Inflammatory macrophage treated with lipopolysaccharide for 4 hours (primary cell): Measurements from ENCODE around the gene TRIM27.
A peak's percentile ranks its signal among the peaks of the same experiment; 100 is the strongest.
"Not testable (repeated sequence)": the region's sequence is repeated elsewhere in the genome, so short reads cannot be mapped to it uniquely, and the experiment has no call there.

Experiments used
- DNase-seq: peaks from one replicate; pipeline ENCODE4 v3.0.0-alpha.2; 2020

Gene TRIM27

GRCh38 chr6:28941684-28942448 lies 18.1 kb upstream of the TRIM27 start:
- no peak for DNase-seq

DNA sequence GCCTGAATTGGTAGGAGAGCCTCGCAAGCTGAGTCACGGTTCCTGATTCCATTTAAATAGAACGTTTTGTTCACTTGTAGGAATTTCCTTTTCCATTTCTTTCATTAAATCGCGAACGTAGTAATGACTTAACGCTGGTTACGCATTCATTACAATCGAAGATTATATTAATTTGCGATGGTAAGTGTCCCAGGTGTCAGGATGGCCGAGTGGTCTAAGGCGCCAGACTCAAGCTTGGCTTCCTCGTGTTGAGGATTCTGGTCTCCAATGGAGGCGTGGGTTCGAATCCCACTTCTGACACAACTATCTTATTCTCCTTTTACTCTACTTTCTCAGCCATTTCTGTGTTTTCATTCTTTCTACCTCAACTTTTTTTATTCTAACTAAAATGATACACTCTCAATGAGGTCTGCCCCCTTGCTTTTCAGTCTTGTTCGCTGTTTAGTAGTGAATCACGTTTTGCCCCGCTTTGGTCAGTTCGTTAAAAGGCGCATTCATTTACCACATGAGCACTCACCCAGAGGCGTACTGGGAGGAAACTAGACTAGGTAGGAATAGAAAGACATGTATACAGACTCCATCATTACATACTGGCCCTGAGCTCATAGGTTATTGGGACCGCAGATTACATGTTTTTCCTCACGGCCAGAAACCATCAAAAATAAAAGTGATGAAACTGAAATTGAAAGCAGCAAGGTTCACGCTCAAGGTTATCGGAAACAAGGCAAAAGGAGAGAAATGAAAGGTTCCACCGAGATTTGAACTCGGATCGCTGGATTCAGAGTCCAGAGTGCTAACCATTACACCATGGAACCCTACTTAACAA lies 17.3 kb upstream of the TRIM27 start:
- DNase-seq = peak; percentile 87

GRCh38 chr6:28940294-28940857 lies 16.6 kb upstream of the TRIM27 start:
- DNase-seq = no peak

DNA sequence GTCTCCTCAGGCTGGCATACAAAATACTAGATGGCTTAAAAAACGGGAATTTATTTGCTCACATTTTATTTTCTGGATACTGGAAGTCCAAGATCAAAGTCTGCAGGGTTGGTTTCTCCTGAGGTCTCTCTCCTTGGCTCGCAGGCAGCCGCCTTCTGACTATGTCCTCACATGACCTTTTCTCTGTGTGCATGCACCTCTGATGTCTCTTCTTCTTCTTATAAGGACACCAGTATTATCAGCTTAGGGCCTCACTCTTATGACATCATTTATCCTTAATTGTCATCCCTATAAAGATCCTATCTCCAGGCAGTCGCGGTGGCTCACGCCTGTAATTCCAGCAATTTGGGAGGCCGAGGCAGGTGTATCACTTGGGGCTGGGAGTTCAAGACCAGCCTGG lies 9.3 kb upstream of the TRIM27 start:
- DNase-seq = no peak

- DNase-seq = no peak
These were observed 6.3 kb upstream of the TRIM27 start for GRCh38 chr6:28929887-28930620.

GRCh38 chr6:28929339-28929738 lies 5.6 kb upstream of the TRIM27 start:
- not testable (repeated sequence) for DNase-seq

DNA sequence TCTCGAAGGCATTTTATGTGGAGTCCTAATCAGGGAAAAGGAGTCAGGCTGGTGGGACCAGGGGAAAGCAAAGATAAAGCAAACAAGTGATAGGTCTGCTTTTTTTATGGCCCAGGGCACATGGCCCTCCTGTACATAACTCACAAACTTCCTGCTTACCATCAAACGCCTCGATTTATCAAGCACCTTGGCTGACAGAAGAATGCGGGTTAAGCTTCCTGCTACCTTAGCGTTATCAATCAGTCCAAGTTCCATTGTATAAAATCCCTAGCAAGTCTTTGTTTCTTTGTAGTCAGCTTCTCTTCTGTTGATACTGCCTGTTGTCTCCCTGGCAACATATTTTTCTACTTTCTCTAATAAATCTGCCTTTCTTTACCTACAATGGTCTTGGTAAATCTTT lies 4.1 kb upstream of the TRIM27 start:
- DNase-seq = no peak

DNA sequence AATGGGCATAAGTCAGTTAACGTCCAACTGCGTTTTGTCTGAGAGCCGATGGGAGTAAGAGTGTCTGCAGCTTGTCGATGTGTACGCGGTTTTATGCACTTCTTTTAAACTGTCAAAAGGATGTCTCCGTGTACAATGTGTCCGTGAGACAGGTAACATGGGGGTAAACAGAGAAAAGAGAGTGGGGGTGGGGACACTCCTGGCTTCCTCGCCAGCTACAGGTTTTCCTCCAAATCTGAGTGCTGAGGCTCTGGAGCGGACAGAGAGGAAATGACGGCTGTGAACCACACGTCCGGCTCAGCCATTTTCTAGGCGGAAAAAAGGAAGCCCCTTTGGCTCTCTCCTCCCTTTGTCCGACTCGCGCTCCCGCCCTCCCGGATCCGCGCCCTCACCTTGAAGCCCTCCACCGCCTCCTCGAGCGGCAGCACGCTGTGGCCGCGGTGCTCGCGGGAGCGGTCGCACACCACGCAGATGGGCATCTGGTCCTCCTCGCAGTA lies 916 bp downstream of the TRIM27 start:
- DNase-seq = peak; percentile 66

DNA sequence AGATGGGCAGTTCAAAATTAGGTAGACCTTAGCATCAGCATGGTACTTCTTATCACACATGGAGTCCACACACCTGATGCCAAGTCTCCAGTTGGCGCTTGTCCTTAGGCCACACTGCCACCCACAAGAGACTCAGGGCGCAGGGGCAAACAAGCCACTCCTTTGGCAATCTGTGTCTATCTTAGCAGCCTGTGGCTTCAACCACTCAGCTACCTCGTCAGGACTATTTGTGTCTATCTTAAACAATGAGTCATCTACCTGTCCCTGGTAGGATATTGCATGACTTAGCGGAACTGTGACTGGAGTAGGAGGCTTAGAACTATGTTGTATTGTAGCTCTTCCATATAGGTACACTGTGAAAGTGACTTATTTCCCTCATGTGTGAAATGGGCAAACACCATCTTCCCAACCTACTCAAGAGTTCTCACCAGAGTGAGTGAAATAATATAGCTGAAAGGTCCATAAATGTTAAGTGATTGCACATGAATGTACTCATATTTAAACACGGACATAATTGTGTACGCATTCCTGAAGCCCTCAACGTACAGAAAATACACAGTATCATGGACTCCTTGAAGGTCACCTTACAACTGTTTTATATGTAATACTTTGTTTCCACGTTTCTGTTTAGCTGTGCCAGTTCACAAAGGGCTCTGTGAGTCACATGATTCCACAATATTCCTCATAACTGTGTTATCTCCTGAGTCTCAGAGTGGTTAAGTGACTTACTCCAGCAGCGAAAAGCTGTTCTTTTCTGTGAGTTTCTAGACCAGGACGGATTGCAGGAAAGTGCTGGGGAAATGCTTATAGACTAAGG lies 1.6 kb downstream of the TRIM27 start:
- no peak for DNase-seq

- peak; percentile 76 for DNase-seq
These were observed 3.5 kb downstream of the TRIM27 start for GRCh38 chr6:28920281-28920680.

GRCh38 chr6:28914941-28915340 lies 8.8 kb downstream of the TRIM27 start:
- DNase-seq = no peak

DNA sequence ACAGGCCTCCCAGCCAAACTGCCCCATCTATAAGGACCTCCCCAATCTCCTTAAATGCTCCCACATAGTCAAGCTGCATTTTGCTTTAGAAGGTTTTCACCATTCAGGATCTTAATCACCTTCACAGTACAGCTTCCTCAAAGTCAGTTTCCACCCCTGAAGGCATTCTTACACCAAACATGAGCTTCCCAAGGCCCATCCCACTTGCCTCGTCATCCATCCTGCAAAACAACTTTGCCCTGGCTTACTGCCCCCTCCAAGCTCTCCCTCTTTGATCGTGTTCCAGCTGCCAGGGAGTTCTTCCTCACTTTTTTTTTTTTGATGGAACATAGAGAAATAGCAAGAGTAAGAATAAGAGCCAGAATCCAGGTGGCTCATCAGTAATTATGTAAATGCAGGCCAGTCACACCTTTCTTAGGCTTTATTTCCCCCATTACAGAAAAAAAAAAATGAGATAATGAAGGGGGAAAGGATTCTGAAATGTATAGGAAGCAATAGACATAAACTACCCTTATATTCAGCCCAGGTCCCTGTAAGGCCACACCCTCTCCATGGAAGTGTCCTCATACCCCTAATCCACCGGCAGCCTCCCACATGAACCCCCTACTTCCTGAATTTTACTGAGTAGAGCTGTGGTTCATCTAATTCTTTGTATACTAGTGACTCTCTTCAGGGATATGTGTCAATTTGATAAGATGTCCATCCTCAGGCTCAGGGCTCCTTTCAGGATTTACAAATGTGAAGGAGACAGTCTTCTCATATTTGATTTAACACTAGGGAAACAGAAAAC lies 12.7 kb downstream of the TRIM27 start:
- DNase-seq = peak; percentile 64

GRCh38 chr6:28907394-28907793 lies 16.4 kb downstream of the TRIM27 start:
- DNase-seq = peak; percentile 79

DNA sequence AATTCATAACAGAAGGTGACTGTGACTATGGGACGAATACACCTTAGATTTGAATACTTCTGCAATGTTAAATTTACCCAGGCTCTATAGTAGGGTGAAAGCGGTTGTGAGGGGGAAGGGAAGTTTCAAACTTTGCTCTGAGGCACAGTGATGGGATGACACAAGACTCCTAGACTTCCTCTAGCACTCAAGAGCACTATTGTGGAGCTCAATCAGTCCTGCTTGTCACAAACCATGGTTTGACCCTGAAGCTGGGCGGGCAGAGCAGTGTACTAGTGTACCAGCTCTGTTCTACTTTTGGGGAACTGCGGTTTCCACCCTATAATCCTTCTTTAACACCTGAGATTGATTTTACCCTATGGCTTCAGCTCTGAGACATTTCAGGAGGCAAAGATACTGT lies 17.1 kb downstream of the TRIM27 start:
- peak; percentile 70 for DNase-seq

GRCh38 chr6:28903686-28904085 lies 20.1 kb downstream of the TRIM27 start:
- DNase-seq = no peak

- no peak for DNase-seq
These were observed 22.0 kb downstream of the TRIM27 start for GRCh38 chr6:28901831-28902230.

DNA sequence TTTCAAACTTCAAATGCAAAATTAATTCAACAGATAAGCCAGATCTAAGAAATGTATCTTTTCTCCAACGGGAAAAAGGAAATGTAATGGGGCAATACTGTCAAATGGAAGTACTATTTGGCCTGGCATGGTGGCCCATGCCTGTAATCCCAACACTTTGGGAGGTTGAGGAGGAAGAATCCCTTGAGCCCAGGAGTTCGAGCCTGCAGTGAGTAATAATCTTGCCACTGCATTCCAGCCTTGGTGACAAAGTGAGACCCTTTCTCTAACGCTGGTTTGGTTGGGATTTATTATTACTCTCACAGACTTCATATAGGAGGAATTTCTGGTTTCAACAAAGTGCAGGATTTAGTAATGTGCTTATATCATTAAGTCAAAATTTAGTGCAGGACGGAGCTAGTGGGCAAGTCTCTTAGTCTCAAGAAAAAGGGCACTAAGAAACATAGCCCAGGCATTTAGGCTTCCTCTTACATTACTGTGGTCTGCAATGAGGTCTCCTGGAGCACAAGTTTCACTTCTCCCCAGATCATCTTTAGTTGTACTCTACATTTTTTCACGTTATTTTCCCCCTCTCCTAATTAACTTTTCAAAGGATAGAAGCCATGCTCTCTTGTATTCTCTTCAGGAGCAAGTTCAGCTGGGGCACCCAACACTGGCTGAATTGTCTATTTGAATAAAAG lies 23.1 kb downstream of the TRIM27 start:
- peak; percentile 57 for DNase-seq

DNA sequence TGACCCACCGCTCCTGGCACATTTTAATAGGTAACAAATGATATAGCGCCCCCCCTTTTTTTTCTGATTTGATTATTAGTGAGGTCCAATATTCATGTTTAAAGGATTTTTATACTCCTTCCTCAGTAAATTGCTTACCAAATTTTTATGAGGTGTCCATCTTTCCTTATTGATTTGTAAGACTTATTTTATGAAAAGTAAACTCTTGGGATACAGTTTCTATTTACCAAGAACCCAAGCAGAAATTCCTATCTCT lies 25.1 kb downstream of the TRIM27 start:
- DNase-seq = no peak

GRCh38 chr6:28897369-28897745 lies 26.4 kb downstream of the TRIM27 start:
- DNase-seq = peak; percentile 83

GRCh38 chr6:28896505-28897368 lies 27.0 kb downstream of the TRIM27 start:
- DNase-seq = no peak
